Stimulated activated CD8-positive, alpha-beta memory T cell treated with anti-CD3 and anti-CD28 coated beads, Interleukin-4, amount 100 ng/mL, for 4 hours (primary cell): Measurements from ENCODE around the gene ADGRV1.
"Not testable (repeated sequence)": the region's sequence is repeated elsewhere in the genome, so short reads cannot be mapped to it uniquely, and the experiment has no call there.

ENCODE experiments used
- DNase-seq, 2 donors: peaks; one replicate each; pipeline ENCODE4 v3.0.0-alpha.2; 2020; ENCODE audit warnings: low read depth in 2 of 2, low spot score in 1 of 2

ADGRV1 gene

GRCh38 chr5:90650767-90651166 is 92.2 kb downstream of the ADGRV1 start:
- no peak for DNase-seq

DNA sequence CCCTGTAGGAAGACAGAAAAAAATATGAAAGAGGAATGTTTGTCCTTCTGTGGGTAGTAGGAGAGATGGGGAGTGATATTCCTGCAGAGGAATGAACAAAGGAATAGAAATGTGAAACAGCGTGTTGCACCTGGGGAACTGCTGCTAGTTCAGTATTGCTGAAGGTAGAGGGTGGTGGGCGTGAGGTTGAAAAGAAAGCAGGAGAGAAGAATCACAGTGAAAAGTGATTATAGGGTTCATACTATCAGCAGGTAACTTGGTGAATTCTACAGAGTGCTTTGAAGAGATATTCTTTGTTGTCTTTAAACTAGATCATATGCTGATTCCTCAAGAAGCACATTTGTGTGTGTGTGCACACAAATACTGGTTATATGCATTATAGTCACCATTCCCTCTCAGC is 95.6 kb downstream of the ADGRV1 start:
- DNase-seq = no peak

- no peak for DNase-seq
Measured at GRCh38 chr5:90655423-90655822, 96.8 kb downstream of the ADGRV1 start.

DNA sequence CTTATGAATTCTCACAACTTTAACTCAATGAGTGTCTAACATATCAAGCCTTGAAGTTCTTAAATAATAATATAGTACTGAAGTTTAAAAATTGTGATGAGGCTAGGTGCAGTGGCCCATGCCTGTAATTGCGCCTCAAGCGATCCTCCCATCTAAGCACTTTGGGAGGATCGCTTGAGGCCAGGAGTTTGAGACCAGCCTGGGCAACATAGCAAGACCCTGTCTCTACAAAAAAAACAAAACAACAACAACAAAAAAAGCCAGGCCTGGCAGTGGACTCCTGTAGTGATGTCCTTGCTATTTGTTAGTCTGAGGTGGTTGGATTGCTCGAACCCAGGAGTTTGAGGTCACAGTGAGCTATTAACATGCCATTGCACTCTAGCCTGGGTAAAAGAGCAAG is 98.4 kb downstream of the ADGRV1 start:
- no peak for DNase-seq

- no peak for DNase-seq
Measured at GRCh38 chr5:90657788-90658187, 99.2 kb downstream of the ADGRV1 start.

- no peak for DNase-seq
Measured at GRCh38 chr5:90658620-90659019, 100.0 kb downstream of the ADGRV1 start.

- DNase-seq = not testable (repeated sequence)
Measured at GRCh38 chr5:90668079-90668565, 109.5 kb downstream of the ADGRV1 start.

- DNase-seq = no peak
Measured at GRCh38 chr5:90675222-90675621, 116.6 kb downstream of the ADGRV1 start.

DNA sequence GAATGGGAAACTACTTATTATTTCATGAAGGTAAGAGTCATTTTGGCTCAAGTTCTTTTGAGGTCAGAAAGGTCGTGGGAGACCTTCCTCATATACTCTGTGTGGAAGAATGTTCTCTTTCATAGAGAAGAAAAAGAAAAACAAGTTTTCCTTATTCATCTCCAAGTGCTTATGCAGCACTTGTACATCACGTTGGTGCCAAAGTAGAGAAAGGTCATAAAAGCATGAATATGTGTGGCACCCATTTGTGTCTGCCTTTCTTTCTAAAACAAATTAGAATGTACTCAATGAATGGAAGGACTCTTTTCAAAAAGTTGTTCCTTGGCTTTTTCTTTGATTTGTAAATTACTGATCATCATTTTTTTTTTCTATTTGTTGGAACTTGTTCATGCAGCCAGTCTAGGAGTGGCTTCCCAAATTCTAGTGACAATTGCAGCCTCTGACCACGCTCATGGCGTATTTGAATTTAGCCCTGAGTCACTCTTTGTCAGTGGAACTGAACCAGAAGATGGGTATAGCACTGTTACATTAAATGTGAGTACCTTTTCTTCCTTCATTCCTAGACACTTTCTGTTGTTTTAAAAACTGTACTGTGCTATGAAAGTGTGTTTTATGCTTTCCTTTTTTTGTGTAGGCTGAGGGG is 122.4 kb downstream of the ADGRV1 start:
- no peak for DNase-seq

DNA sequence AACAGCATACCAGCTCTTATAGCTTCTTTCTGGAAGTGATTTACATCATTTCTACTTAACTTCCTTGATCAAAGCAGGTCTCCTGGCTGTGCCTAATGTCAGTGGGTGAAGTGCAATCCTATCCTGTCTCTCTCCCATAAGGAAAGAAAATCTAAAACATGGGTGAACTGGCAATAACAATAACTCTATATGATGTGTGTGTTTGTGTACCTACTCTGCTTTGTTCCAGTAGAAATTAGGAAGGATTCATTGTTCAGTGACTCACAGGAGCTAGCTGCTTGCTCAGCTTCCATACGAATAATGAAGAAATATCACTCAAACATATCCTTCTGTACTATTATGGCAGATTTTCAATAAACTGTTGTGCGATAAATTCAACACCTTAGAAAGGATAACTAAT is 123.7 kb downstream of the ADGRV1 start:
- no peak for DNase-seq

DNA sequence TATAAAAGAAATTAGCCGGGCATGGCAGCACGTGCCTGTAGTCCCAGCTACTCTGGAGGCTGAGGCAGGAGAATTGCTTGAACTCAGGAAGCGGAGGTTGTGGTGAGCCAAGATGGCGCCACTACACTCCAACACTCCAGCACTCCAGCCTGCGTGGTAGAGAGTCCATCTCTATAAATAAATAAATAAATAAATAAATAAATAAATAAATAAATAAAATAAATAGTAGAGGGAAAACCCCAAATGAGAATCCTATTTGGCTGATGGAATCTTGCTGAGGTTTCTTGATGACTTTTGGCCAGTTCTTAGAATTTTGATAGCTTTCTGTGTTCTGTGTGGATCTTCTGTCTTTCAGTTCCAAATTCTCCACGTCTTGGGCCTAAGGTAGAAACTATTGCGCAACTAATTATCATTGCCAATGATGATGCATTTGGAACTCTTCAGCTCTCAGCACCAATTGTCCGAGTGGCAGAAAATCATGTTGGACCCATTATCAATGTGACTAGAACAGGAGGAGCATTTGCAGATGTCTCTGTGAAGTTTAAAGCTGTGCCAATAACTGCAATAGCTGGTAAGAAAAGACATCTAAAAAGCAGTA is 126.9 kb downstream of the ADGRV1 start:
- DNase-seq = no peak

DNA sequence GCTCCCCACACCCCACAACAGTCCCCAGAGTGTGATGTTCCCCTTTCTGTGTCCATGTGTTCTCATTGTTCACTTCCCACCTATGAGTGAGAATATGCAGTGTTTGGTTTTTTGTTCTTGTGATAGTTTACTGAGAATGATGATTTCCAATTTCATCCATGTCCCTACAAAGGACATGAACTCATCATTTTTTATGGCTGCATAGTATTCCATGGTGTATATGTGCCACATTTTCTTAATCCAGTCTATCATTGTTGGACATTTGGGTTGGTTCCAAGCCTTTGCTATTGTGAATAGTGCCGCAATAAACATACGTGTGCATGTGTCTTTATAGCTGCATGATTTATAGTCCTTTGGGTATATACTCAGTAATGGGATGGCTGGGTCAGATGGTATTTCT is 127.8 kb downstream of the ADGRV1 start:
- DNase-seq = not testable (repeated sequence)

GRCh38 chr5:90687458-90687857 is 128.9 kb downstream of the ADGRV1 start:
- not testable (repeated sequence) for DNase-seq

DNA sequence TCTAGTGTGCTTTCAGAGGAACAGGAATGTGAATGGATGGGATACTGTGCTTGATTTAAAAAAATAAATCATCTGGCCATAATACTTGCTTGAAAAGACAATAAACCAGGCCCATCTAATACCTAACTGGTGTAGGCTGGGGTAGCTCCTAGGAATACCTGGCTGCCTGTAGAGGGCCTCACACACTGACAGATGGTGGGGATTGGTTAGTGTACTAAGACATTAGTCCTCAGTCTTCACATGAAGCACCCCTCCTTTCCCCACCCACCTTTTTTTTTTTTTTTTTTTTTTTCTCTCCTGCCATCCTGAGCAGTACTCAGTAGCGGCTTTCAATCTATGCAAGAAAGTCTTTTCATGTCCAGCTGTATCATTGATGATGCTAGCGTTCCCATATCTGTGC is 130.5 kb downstream of the ADGRV1 start:
- no peak for DNase-seq

- DNase-seq = no peak
Measured at GRCh38 chr5:90690307-90690706, 131.7 kb downstream of the ADGRV1 start.

GRCh38 chr5:90691533-90691932 is 132.9 kb downstream of the ADGRV1 start:
- DNase-seq = no peak

- DNase-seq = no peak
Measured at GRCh38 chr5:90696153-90696552, 137.6 kb downstream of the ADGRV1 start.

DNA sequence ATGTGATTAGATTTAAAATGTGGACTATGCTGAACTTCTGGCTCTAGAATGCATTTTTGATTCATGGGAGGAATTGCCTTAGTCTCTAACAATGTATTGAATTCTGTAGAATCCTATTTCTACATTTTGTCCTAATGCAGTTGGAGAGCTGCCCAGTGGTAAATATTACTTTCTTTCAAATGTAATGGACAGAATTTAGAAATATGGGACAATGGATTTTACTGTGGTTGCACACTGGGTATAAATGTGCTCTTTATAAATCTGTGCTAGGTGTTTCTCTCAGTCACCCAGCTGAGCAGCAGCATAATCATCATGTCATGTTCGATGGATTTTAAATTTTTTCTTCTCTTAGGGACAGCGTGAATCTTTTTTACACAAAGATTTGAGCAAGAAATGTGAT is 141.7 kb downstream of the ADGRV1 start:
- DNase-seq = no peak

DNA sequence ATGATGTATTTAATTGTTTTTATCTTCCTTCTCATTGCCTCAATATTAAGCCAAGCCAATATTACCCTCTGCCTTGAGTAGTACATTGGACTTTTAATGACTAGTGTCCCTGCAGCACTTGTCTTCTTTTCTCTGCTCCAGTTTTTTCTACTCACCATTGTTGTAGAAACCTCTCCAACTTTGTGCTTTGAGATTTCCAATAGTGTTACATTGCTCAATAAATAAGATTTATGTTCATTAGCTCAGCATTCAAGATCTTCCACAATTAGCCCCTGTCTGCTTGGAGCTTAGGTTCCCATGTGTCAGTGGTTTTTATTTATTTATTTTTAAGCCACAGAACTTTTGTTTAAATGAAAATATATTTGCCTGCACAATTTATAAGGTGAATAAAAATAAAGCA is 145.3 kb downstream of the ADGRV1 start:
- DNase-seq = no peak

- DNase-seq = no peak
Measured at GRCh38 chr5:90707698-90708097, 149.1 kb downstream of the ADGRV1 start.

GRCh38 chr5:90709323-90710155 is 150.9 kb downstream of the ADGRV1 start:
- no peak for DNase-seq

DNA sequence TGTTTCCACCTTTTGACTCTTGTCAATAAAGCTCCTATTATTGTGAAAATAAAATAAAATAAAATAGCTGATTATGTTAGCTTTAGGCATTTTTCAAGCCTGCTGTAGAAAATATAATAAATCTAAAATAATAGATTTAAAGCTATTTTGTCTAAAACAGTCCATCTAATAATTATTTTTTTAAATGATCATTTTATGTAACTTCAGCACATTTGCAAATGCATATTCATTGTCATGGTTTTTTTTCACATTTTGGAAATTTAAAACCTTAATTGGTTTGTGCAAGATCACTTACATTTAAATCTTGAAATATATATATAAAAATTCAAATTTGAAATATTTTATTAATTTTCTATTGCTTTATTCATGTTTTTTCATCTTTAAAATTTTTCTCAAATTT is 159.8 kb downstream of the ADGRV1 start:
- DNase-seq = no peak
